Measurements from ENCODE around the gene PRR35. TPM values are rescaled to one million over a fixed set of nuclear protein-coding genes. Genes with fewer than 3 reads are reported as not detected.

PRR35 gene
- total RNA-seq, 2 experiments from 2014 or later, result not detected

Other genes with a start within 250 kb of the PRR35 start
- gene AXIN1, start 207.7 kb upstream of the PRR35 start, total RNA-seq, result 10 to 100 TPM; 23.9 to 24.6 TPM
- gene MRPL28, start 189.9 kb upstream of the PRR35 start, total RNA-seq, result 10 to 100 TPM; 89.3 to 94.8 TPM
- 10 to 100 TPM; 22.8 to 24.1 TPM for gene PGAP6, start 178.4 kb upstream of the PRR35 start, total RNA-seq
- gene NME4, start 163.2 kb upstream of the PRR35 start, total RNA-seq, result 10 to 100 TPM; 15.6 to 17.3 TPM
- gene DECR2, start 158.5 kb upstream of the PRR35 start, total RNA-seq, result 1 to 10 TPM; 7.0 to 8.2 TPM
- gene RAB11FIP3, start 134.7 kb upstream of the PRR35 start, total RNA-seq, result 10 to 100 TPM; 16.9 to 17.4 TPM
- gene CAPN15, start 32.7 kb upstream of the PRR35 start, total RNA-seq, result 10 to 100 TPM; 86.4 to 91.3 TPM
- under 1 TPM; 0.54 to 0.76 TPM for gene NHLRC4, start 6.6 kb downstream of the PRR35 start, total RNA-seq
- 10 to 100 TPM; 28.8 to 29.1 TPM for gene PIGQ, start 9.6 kb downstream of the PRR35 start, total RNA-seq
- gene RAB40C, start 29.7 kb downstream of the PRR35 start, total RNA-seq, result 1 to 10 TPM; 7.2 to 7.6 TPM
- gene WFIKKN1, start 70.6 kb downstream of the PRR35 start, total RNA-seq, result under 1 TPM in 1 of 2 experiments, not detected in 1; 0.10 TPM
- 100 to 1,000 TPM; 127 to 128 TPM for gene METTL26, start 75.9 kb downstream of the PRR35 start, total RNA-seq
- 10 to 100 TPM; 56.0 to 60.3 TPM for gene MCRIP2, start 81.4 kb downstream of the PRR35 start, total RNA-seq
- 10 to 100 TPM; 84.5 to 86.0 TPM for gene WDR90, start 89.0 kb downstream of the PRR35 start, total RNA-seq
- gene RHOT2, start 107.7 kb downstream of the PRR35 start, total RNA-seq, result 100 to 1,000 TPM; 123 to 128 TPM
- gene RHBDL1, start 115.3 kb downstream of the PRR35 start, total RNA-seq, result under 1 TPM; 0.49 to 0.72 TPM
- 10 to 100 TPM; 74.3 to 82.1 TPM for gene STUB1, start 120.0 kb downstream of the PRR35 start, total RNA-seq
- 10 to 100 TPM; 37.2 to 43.0 TPM for gene JMJD8, start 123.9 kb downstream of the PRR35 start, total RNA-seq
- gene WDR24, start 130.0 kb downstream of the PRR35 start, total RNA-seq, result 10 to 100 TPM; 20.8 to 21.7 TPM
- gene FBXL16, start 145.4 kb downstream of the PRR35 start, total RNA-seq, result 1 to 10 TPM; 3.2 to 6.0 TPM
- gene METRN, start 154.7 kb downstream of the PRR35 start, total RNA-seq, result 10 to 100 TPM; 22.3 to 25.3 TPM
- gene ANTKMT, start 160.8 kb downstream of the PRR35 start, total RNA-seq, result 10 to 100 TPM; 37.3 to 40.1 TPM
- 1 to 10 TPM; 6.5 to 8.1 TPM for gene CCDC78, start 166.0 kb downstream of the PRR35 start, total RNA-seq
- 10 to 100 TPM; 22.9 to 24.4 TPM for gene HAGHL, start 166.7 kb downstream of the PRR35 start, total RNA-seq
- gene CIAO3, start 180.6 kb downstream of the PRR35 start, total RNA-seq, result 10 to 100 TPM; 18.3 to 19.8 TPM
- not detected for gene MSLN, start 200.3 kb downstream of the PRR35 start, total RNA-seq
- gene RPUSD1, start 228.0 kb downstream of the PRR35 start, total RNA-seq, result 10 to 100 TPM; 41.8 to 42.3 TPM
- gene CHTF18, start 228.2 kb downstream of the PRR35 start, total RNA-seq, result 100 to 1,000 TPM in 1 of 2 experiments, 10 to 100 TPM in 1; 98.3 to 100 TPM
- gene GNG13, start 240.3 kb downstream of the PRR35 start, total RNA-seq, result not detected